Measurements from ENCODE around the gene NUDT3.
A peak's percentile ranks its signal among the peaks of the same experiment; 100 is the strongest.
"Not testable (repeated sequence)": the region's sequence is repeated elsewhere in the genome, so short reads cannot be mapped to it uniquely, and the experiment has no call there.

Gene NUDT3

DNA sequence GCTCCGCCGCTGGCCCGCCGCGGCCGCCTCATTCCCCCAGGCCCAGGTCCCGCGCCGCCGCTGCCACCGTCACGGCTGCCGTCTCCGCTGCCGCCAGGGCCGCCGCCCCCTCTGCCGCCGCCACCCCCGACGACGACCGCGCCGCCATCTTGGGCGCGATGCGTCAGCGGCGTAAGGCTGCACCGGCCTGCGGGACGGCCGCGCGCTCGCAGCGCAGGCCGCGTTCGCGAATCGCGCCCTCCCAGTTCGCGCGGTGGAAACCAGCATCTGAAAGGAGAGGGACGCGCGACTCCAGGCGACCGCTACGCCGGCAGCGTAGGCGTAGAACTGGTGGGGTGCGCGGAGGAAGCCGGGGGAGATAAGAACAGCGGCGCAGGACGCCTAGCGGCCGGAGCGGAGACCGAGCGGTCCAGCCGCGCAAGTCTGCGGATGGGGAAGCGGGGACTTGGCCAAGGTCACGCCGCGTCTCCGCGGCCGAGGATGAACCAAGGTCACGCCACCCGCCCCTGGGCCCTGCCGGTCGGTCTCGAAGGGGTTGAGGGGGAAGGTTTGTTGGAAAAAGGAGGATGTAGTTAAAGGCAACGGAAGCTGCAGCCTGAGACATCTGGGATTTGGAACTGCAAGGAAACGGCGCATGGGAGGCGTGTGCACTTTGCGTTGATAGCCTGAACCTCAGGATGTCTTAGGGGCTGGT is at the start of gene NUDT3:
TSS of gene NUDT3 (minus strand) at position 173 of the 694 bp plus-strand sequence. CDS start 307 bp downstream, outside the sequence.
- DNase-seq: peak; percentile 83 to 94

DNA sequence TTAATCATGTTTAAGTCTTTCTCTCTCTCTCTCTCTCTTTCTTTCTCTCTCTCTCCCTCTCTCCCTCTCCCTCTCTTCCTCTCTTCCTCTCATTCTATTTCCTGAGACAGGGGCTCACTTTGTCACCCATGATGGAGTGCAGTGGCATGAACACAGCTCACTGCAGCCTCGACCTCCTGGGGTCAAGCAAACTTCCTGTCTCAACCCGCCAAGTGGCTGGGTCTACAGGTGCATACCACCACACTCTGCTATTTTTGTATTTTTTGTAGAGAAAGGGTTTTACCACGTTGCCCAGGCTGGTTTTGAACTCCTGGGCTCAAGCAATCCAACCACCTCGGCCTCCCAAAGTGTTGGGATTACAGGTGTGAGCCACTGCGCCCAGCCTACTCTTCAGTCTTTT is 49.1 kb upstream of the NUDT3 start:
- no peak for DNase-seq

DNA sequence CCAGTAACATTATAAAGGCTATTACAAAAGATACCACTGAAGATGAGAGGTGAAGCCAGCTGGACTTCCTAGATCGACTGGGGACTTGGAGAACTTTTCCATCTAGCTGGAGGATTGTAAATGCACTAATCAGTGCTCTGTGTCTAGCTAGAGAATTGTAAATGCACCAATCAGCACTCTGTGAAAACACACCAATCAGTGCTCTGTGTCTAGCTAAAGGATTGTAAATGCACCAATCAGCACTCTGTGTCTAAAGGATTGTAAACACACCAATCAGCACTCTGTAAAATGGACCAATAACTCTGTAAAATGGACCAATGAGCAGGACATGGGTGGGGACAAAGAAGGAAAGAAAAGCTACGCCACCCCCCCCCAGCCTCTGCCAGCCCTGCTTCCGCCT is 47.0 kb upstream of the NUDT3 start:
- no peak for DNase-seq

DNA sequence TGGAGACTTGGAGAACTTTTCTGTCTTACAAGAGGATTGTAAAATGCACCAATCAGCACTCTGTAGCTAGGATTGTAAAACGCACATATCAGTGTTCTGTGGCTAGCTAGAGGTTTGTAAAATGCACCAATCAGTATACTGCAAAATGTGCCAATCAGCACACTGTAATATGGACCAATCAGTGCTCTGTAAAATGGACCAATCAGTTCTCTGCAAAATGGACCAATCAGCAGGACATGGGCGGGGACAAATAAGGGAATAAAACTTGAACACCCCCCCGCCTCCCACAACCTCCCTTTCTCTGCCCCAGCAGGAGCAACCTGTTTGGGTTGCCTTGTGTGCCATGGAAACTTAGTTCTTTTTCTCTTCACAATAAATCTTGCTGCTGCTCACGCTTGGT is 46.2 kb upstream of the NUDT3 start:
- no peak for DNase-seq

DNA sequence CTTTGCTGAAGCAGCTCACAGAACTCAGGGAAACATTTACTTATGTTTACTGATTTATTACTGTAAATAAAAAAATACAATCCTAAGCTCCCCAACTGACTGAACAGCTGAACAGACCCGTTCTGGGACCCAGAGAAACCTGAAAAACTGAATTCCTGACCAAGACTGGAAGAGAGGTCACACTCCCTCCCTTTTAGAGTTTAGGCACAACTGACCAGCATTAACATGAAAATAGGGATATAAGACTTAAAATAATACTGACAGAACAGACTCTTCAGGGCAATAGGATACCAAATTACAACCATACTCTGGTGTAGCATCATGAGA is 45.1 kb upstream of the NUDT3 start:
- DNase-seq: no peak

DNA sequence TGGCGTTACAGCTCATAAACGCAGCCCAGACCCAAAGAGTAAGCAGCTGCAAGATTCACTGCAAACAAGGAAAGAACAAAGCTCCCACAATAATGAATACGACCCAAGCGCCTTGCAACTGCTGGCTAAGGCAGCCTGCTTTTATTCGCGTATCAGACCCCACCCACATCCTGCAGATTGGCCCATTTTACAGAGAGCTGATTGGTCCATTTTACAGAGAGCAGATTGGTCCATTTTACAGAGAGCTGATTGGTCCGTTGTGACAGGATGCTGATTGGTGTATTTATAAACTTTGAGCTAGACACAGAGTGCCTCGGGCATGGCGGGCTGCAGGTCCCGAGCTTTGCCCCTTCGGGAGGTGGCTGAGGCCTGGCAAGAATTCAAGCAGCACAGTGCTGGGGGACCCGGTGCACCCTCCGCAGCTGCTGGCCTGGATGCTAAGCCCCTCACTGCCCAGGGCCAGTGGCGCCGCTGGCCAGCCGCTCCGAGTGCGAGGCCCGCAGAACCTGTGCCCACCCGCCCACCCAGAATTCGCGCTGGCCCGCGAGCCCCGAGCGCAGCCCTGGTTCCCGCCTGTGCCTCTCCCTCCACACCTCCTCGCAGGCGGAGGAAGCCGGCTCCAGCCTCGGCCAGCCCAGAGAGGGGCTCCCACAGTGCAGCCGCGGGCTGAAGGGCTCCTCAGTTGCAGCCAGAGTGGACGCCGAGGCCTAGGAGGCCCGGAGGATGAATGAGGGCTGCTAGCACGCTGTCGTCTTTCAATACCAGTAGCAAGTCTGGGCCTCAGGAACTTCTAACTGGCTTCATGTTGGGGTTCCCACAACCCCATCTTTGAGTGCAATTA is 44.6 kb upstream of the NUDT3 start:
- no peak for DNase-seq

DNA sequence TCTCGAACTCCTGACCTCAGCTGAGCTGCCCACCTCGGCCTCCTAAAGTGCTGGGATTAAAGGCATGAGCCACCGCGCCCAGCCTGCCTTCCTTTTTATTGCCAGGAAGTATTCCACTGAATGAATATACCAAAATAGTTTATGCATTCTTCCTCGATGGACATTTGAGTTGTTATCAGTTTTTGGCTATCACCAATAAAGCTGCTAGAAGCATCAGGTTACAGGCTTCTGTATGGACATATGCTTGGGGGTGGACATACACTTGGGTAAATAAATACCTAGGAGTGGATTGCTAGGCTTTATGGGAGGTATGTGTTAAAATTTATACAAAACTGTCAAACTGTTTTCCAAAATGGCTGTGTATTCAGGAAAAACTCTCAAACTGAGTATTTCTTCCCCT is 43.4 kb upstream of the NUDT3 start:
- no peak for DNase-seq

DNA sequence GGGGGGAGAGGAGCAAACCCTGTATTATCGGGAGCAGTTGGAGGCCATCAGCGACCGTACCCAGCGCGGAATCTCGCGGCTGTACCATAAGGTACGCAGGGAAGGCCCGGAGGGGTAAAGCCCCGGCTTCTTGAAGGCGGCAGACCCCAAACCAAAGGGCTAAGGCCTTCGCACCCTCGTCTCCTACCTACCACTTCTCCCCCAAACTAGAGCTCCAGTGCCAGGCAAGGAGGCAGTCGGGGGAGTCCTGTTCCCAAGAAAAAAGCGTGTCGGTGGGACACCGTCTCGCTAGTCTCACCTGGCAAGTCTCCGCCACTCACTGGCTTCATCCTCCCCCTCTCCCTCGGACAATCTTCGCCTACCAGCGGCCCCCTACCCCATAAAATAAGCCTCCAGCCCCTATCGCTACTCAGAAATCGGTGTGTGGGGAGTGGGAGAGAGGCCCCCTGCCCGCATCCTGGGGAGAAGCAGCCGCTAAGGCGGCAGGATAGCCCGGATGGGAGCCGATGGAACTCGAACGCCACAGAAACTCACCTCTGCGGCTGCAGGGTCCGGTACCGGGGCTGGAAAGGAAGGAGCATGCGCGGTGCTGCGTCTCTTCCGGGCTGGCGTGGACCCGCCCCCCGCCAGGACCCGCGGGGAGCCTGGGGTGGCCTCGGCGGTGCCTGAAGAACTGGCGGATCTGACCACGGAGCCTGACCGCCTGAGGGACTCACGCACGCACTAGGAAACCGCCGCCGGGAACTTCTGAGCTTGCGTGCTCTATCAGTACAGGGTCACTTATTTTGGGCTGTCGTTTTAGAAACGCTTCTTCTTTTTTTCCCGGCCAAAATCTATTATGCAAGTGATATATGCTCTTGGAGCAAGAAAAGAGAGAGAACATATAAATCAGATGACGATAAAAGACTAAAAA is 33.3 kb upstream of the NUDT3 start, which contains the start of gene RPS10:
TSS of gene RPS10 (minus strand) at position 572 of the 913 bp plus-strand sequence. CDS start 848 bp downstream, outside the sequence.
- peak; percentile 79 to 80 for DNase-seq

DNA sequence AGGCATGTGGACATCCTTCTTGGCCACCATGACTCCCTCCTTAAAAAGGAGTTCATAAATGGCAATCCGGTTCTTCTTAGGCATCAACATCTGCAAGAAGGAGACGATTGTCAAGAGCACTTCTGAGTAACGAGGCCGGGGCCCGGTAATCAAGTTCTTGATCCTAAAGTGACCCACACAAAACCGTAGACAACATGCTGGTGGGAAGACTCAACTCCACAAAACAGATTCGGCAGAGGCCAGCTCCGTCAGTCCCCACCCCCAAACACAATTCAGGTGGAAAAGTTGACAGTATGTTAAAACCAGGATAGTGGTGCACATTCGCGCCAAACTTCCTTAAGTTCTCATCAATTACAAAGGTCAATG is 32.6 kb upstream of the NUDT3 start:
- DNase-seq: no peak

DNA sequence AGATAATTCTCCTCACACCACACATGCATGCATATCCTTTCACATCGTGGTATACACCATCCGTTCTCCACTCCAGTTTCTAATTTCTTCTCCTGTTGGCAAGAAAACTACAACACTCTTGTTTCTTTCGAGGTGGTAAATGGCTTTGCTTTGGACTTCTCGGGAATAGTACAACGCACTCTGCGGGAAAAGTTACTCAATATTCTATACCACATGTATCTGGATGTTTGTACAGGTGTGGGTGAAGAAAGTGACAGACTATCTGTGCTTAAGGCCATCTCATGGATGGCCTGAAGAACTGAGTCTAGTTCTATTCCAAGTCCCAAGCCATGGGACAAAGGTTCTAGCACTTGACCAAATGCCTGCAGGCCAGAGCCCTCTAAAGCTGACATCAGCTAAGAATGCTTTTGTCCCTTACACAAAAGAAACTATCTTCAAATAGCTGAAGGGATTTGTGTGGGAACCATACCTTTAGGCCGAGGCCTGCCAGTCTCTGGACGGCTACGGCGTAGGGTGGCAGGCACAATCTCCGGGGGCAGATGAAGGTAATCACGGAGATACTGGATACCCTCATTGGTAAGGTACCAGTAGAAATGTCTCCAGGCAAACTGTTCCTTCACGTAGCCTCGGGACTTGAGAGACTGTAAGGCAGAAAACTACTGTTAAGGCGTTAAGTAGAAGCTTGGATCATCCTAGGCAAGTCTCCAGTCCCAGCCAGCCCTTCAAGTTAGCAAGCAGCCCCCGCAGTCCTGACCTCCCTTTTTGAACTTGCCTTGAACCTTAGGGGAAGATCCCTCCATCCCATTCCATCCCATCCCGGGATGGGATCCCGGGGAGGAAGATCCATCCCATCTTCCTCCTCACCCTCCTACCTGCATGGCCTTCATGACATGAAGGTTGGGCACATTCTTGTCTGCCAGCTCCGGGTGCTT is 32.0 kb upstream of the NUDT3 start:
- no peak for DNase-seq

DNA sequence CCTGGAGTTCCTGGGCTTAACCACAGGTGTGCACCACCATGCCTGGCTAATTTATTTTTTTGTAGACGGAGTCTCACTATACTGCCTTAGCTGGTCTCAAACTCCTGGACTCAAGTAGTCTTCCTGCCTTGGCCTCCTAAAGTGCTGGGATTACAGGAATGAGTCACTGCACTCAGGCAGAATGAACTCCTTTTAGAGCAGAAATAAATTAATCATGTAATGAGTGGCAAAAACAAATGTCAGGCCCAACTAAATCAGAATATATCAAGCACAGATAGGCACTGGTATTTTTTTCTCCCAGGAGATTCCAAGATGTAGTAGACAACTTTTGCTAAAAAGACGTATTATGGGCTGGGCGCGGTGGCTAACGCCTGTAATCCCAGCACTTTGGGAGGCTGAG is 30.8 kb upstream of the NUDT3 start:
- no peak for DNase-seq

DNA sequence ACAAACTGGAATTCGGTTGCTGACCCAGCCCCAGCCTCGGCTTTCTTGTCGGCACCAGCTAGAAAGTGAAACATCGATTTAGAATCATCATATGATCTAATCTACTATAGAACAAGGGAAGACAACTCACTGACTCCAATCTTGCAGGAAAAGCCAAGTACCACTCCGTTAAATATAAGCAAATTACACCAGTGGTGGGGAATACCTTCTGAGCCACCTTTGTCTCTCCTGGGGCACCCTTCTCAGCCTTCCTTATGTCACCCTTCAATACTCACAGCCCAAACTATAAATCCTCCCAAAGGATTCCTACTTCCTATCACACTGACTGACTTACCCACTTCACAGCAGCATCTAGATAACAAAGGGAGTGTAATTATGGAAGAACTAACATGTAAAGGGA is 25.9 kb upstream of the NUDT3 start:
- DNase-seq: no peak

DNA sequence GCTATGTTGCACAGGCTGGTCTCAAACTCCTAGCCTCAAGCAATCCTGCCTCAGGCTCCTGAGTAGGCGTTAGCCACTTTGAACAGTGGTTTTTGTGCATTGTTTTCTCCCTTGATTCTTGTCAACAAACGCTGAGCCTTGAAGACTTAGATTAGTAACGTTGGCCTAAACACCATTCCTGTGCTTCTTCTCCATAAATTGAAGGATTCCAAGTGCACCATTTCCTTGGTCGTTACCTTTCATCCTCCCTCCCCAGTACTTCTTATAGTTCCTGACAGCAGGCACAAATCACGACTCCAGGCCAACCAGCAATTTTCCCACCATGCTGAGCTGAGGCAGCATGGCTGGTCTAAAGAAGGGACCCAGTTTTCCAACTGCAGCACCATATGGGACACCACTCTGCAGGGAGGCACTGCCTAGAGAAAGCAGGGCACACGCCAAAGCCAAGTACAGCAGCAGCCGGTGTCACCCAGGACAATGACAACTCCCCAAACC is 24.5 kb upstream of the NUDT3 start:
- DNase-seq: no peak

DNA sequence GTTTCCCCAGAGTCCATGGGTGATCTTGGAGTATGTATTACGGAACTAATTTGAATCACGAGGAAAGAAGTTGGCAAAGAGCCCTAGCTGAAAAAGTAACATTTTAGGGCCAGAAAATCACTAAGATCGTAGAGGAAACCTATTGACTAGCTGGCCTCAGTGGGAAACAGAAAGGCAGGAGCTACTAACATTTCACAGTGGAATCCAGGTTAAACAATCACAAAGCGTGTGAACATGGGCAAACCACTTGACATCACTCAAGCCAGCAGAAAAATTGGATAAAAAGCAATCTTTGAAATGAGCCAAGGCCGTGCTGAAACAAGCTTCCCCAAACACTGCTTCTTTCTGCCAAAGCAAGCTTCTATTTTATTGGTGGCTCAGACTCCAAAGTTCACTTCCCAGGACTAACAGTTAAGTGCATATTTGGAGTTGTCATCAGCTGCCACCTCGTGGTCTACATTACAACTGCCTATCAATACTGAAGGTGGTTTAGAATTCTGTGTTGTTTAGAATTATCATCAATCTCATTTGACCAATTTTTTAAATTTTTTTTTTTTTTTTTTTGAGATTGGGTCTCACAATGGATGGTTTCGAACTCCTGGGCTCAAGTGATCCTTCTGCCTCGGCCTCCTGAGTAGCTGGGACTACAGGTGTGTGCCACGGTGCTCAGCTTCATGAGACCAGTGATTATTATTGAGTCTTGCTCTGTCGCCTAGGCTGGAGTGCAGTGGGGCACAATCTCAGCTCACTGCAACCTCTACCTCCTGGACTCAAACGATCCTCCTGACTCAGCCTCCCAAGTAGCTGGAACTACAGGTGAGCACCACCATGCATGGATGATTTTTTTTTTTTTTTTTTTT is 22.8 kb upstream of the NUDT3 start:
- no peak for DNase-seq

DNA sequence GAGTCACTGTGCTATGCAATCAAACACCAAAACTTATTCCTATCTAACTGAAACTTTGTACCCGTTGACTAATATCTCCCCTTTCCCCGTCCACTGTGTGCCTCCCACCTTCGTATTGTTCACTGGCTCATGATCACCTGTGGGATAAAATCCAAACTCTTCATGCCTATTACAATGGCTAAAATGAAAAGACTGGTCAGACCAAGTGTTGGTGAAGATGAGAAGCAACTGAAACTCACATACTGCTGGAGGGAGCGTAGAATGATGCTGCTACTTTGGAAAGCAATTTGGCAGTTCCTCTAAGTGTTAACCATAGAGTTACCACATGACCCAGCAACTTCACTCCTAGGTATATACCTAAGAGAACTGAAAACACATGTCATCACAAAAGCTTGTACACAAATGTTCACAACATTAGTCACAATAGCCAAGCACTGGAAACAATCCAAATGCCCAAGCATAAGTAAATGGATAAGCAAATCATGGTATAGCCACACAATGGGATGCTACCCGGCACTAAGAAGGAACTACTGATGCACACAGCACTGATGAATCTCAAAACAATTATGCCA is 20.3 kb upstream of the NUDT3 start:
- no peak for DNase-seq

DNA sequence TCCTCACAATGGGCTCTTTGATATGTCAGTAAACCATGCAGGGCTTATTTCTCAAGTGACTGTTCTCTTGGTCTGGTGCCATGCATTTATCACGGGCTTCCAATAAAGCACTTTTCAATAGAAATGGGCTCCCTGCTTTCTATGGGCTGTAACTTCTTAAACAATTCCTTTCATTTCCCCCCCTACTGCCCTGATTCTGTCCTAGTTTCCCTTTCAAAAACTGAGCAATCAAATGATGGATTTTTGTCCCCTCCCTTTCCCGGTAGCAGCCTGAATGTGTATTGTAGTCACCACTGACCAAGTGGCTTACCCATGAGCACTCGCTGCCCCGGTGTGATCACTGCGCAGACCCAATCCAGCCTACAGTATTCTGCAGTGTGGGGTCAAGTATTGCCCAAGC is 19.5 kb upstream of the NUDT3 start:
- DNase-seq: no peak

DNA sequence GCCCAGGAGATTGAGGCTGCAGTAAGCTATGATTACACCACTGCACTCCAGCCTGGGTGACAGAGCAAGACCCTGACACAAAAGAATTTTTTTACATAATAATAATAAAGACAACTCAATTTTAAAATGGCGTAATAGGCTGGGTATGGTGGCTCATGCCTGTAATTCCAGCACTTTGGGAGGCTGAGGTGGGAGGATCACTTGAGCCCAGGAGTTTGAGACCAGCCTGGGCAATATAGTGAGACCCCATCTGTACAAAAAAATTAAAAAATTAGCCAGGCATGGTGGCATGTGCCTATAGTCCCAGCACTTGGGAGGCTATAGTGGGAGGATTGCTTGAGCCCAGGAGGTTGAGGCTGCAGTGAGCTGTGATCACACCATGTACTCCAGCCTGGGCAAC is 15.4 kb upstream of the NUDT3 start:
- DNase-seq: not testable (repeated sequence)

DNA sequence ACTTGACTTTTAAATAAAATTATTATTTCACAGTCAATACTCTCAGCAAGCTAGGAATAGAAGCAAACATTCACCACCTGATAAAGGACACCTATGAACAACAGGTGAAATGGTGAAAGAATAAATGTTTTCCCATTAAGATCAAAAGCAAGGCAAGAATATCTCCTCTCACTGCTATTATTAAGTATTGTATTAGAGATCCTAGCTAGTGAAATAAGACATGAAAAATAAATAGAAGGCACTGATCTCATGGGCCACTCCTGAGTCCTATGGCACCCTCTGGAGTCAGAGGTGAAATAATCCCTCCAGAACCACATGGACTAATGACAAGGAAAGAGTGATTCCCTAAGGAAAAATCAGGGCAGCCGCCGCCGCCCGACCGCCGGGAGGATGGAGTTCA is 4.0 kb upstream of the NUDT3 start:
- no peak for DNase-seq

DNA sequence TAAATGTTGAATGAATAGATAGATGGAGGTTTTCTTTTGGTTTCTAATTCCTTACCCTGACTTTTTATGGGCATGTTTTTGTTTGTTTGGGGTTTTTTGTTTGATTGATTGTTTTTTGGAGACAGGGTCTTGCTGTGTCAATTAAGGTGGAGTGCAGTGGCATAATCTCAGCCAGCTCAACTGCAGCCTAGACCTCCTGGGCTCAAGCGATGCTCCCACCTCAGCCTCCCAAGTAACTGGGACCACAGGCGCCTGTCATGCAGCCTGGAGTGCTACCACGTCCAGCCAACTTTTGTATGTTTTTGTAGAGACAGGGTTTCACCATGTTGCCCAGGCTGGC is 1.5 kb upstream of the NUDT3 start:
- DNase-seq: no peak

DNA sequence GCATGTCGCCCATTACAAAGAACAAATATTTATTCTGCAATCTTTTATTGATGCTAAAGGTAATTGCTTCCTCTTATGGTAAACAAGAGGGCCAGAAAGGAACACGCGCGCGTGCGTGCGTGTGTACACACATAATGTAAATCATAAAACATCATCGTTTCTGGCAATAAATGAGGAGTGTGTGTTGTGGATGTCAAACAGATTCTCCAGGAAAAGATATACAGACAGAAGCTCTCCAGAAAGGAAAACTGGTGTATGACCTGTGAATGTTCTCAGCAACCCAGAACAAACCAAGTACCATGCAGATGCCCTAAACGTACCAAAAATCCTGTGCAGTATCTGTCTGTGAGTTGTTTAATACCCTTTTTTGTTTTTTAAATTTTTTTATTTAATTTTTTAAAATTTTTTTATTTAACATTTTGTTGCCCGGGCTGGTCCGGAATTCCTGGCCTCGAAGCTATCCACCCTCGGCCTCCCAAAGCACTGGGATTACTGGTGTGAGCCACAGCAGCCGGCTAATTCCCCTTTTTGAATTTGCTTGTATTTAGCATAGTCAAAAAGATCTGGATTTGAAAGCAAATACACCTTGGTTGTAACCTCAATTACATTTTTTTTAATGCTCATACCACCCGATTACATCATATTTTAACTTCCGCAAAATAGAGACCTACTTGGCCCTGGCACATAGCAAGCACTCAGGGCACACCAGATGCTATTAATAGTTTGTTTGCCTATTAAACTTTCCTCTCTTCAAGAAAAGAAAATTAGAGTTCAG is 909 bp upstream of the NUDT3 start:
- no peak for DNase-seq

Measured in NCI-H187 (cell line).